Stimulated activated memory B cell treated with anti-CD40 and anti-IgM and Interleukin-4, amounts not matched to agents 10 μg/mL and 1 μg/mL and 100 μg/mL, for 72 hours (primary cell): ENCODE measurements around the gene SLC16A9.
"Not testable (repeated sequence)": the region's sequence is repeated elsewhere in the genome, so short reads cannot be mapped to it uniquely, and the experiment has no call there.

ENCODE experiments used
- ATAC-seq: fragments of 150-1000 bp; cut with Tn5 transposase; 2 replicates; pipeline ENCODE4 v1.10.0; 2021
- H3K27ac Mint-ChIP-seq: one replicate; pipeline ENCODE4 v1.8.0; 2022; ENCODE audit warnings: mild to moderate bottlenecking, mixed read lengths
- H3K27me3 Mint-ChIP-seq: one replicate; pipeline ENCODE4 v1.8.0; 2022; ENCODE audit warnings: mixed read lengths
- H3K36me3 Mint-ChIP-seq: one replicate; pipeline ENCODE4 v1.8.0; 2022; ENCODE audit warnings: mixed read lengths
- H3K4me1 Mint-ChIP-seq: one replicate; pipeline ENCODE4 v1.8.0; 2022; ENCODE audit warnings: mixed read lengths
- H3K4me3 Mint-ChIP-seq: one replicate; pipeline ENCODE4 v1.8.0; 2022; ENCODE audit warnings: mild to moderate bottlenecking, moderate library complexity, mixed read lengths
- H3K9me3 Mint-ChIP-seq: one replicate; pipeline ENCODE4 v1.8.0; 2022; ENCODE audit warnings: mixed read lengths

The SLC16A9 gene

GRCh38 chr10:59709395-59710125 lies at the start of gene SLC16A9:
Gene SLC16A9, minus strand, starts transcription at chr10:59709850. Its CDS starts 25,559 bp downstream, at chr10:59684291.
- peak; percentile 86 for ATAC-seq
- Mint-ChIP-seq H3K9me3 (peaks cover 3% of the 10 kb centered on the region), H3K27me3 (peaks cover 67% of the 10 kb centered on the region), H3K4me3 (peak within 1 kb of the TSS; percentile 76), H3K27ac (peak within 1 kb of the TSS; percentile 71), H3K36me3 (no peaks in the 10 kb centered on the region), H3K4me1 (peaks cover 7% of the 10 kb centered on the region)

- no peaks in the 10 kb centered on the region for H3K27me3 Mint-ChIP-seq
- H3K9me3 Mint-ChIP-seq, result no peaks in the 10 kb centered on the region
- ATAC-seq, result peak; percentile 47
- no peaks in the 10 kb centered on the region for H3K4me1 Mint-ChIP-seq
- H3K36me3 Mint-ChIP-seq, result no peaks in the 10 kb centered on the region
- H3K4me3 Mint-ChIP-seq, result no peak overlapping the region
- H3K27ac Mint-ChIP-seq, result no peak overlapping the region
Measured at GRCh38 chr10:59757966-59758365, 48.3 kb upstream of the SLC16A9 start.

GRCh38 chr10:59754951-59755350 lies 45.3 kb upstream of the SLC16A9 start:
- H3K4me1 Mint-ChIP-seq, result no peaks in the 10 kb centered on the region
- peaks cover 15% of the 10 kb centered on the region for H3K27me3 Mint-ChIP-seq
- H3K27ac Mint-ChIP-seq, result no peak overlapping the region
- no peak for ATAC-seq
- H3K9me3 Mint-ChIP-seq, result no peaks in the 10 kb centered on the region
- no peak overlapping the region for H3K4me3 Mint-ChIP-seq
- no peaks in the 10 kb centered on the region for H3K36me3 Mint-ChIP-seq

GRCh38 chr10:59753267-59753666 lies 43.6 kb upstream of the SLC16A9 start, which contains the start of gene MRLN:
Gene MRLN, minus strand, starts transcription at chr10:59753455.
- H3K4me1 Mint-ChIP-seq, result no peaks in the 10 kb centered on the region
- H3K36me3 Mint-ChIP-seq, result no peaks in the 10 kb centered on the region
- H3K27me3 Mint-ChIP-seq, result peaks cover 20% of the 10 kb centered on the region
- no peak within 1 kb of the TSS for H3K4me3 Mint-ChIP-seq
- no peaks in the 10 kb centered on the region for H3K9me3 Mint-ChIP-seq
- H3K27ac Mint-ChIP-seq, result no peak within 1 kb of the TSS
- no peak for ATAC-seq

GRCh38 chr10:59752278-59752940 lies 42.8 kb upstream of the SLC16A9 start:
- Mint-ChIP-seq H3K27me3 (peaks cover 29% of the 10 kb centered on the region), H3K9me3 (no peaks in the 10 kb centered on the region), H3K27ac (no peak overlapping the region), H3K4me3 (no peak overlapping the region), H3K4me1 (no peaks in the 10 kb centered on the region), H3K36me3 (no peaks in the 10 kb centered on the region)
- ATAC-seq, result no peak

- peaks cover 29% of the 10 kb centered on the region for H3K27me3 Mint-ChIP-seq
- no peak for ATAC-seq
- no peak overlapping the region for H3K4me3 Mint-ChIP-seq
- H3K4me1 Mint-ChIP-seq, result no peaks in the 10 kb centered on the region
- H3K27ac Mint-ChIP-seq, result no peak overlapping the region
- no peaks in the 10 kb centered on the region for H3K9me3 Mint-ChIP-seq
- H3K36me3 Mint-ChIP-seq, result no peaks in the 10 kb centered on the region
Measured at GRCh38 chr10:59750155-59750945, 40.7 kb upstream of the SLC16A9 start.

GRCh38 chr10:59748834-59749233 lies 39.2 kb upstream of the SLC16A9 start:
- no peaks in the 10 kb centered on the region for H3K36me3 Mint-ChIP-seq
- no peaks in the 10 kb centered on the region for H3K9me3 Mint-ChIP-seq
- peaks cover 29% of the 10 kb centered on the region for H3K27me3 Mint-ChIP-seq

GRCh38 chr10:59745163-59745650 lies 35.6 kb upstream of the SLC16A9 start:
- H3K27ac Mint-ChIP-seq, result no peak overlapping the region
- H3K36me3 Mint-ChIP-seq, result no peaks in the 10 kb centered on the region
- H3K27me3 Mint-ChIP-seq, result peaks cover 17% of the 10 kb centered on the region
- H3K9me3 Mint-ChIP-seq, result peaks cover 2% of the 10 kb centered on the region
- H3K4me3 Mint-ChIP-seq, result no peak overlapping the region
- ATAC-seq, result no peak
- no peaks in the 10 kb centered on the region for H3K4me1 Mint-ChIP-seq

More at GRCh38 chr10:59748834-59749233, 39.2 kb upstream of the SLC16A9 start:
- no peak overlapping the region for H3K4me3 Mint-ChIP-seq
- no peak for ATAC-seq
- H3K4me1 Mint-ChIP-seq, result no peaks in the 10 kb centered on the region
- no peak overlapping the region for H3K27ac Mint-ChIP-seq

- H3K27me3 Mint-ChIP-seq, result peaks cover 13% of the 10 kb centered on the region
- H3K9me3 Mint-ChIP-seq, ATAC-seq, H3K27ac Mint-ChIP-seq, H3K4me3 Mint-ChIP-seq, H3K36me3 Mint-ChIP-seq, H3K4me1 Mint-ChIP-seq: not testable (repeated sequence)
Measured at GRCh38 chr10:59744762-59745161, 35.1 kb upstream of the SLC16A9 start.

- not testable (repeated sequence) for H3K36me3 Mint-ChIP-seq, H3K4me1 Mint-ChIP-seq, H3K27ac Mint-ChIP-seq
Measured at GRCh38 chr10:59744156-59744555, 34.5 kb upstream of the SLC16A9 start.

GRCh38 chr10:59741583-59741982 lies 31.9 kb upstream of the SLC16A9 start:
- H3K27ac Mint-ChIP-seq, result no peak overlapping the region
- peaks cover 2% of the 10 kb centered on the region for H3K9me3 Mint-ChIP-seq
- no peak overlapping the region for H3K4me3 Mint-ChIP-seq
- H3K27me3 Mint-ChIP-seq, result peaks cover 10% of the 10 kb centered on the region
- H3K36me3 Mint-ChIP-seq, result no peaks in the 10 kb centered on the region
- no peaks in the 10 kb centered on the region for H3K4me1 Mint-ChIP-seq
- no peak for ATAC-seq

More at GRCh38 chr10:59744156-59744555, 34.5 kb upstream of the SLC16A9 start:
- H3K9me3 Mint-ChIP-seq, H3K4me3 Mint-ChIP-seq, ATAC-seq: not testable (repeated sequence)
- peaks cover 13% of the 10 kb centered on the region for H3K27me3 Mint-ChIP-seq

GRCh38 chr10:59741048-59741447 lies 31.4 kb upstream of the SLC16A9 start:
- H3K9me3 Mint-ChIP-seq, result peaks cover 2% of the 10 kb centered on the region

GRCh38 chr10:59736749-59737148 lies 27.1 kb upstream of the SLC16A9 start:
- Mint-ChIP-seq H3K4me1 (peaks cover 7% of the 10 kb centered on the region), H3K27me3 (peaks cover 25% of the 10 kb centered on the region), H3K4me3 (no peak overlapping the region), H3K27ac (no peak overlapping the region), H3K36me3 (no peaks in the 10 kb centered on the region), H3K9me3 (no peaks in the 10 kb centered on the region)
- no peak for ATAC-seq

More at GRCh38 chr10:59741048-59741447, 31.4 kb upstream of the SLC16A9 start:
- H3K27me3 Mint-ChIP-seq, result peaks cover 10% of the 10 kb centered on the region
- H3K4me1 Mint-ChIP-seq, result no peaks in the 10 kb centered on the region
- no peak for ATAC-seq
- H3K27ac Mint-ChIP-seq, result no peak overlapping the region
- H3K4me3 Mint-ChIP-seq, result no peak overlapping the region
- no peaks in the 10 kb centered on the region for H3K36me3 Mint-ChIP-seq

GRCh38 chr10:59735296-59735695 lies 25.6 kb upstream of the SLC16A9 start:
- H3K4me3 Mint-ChIP-seq, result no peak overlapping the region
- no peaks in the 10 kb centered on the region for H3K9me3 Mint-ChIP-seq
- H3K4me1 Mint-ChIP-seq, result peaks cover 7% of the 10 kb centered on the region
- no peaks in the 10 kb centered on the region for H3K36me3 Mint-ChIP-seq
- no peak for ATAC-seq
- H3K27me3 Mint-ChIP-seq, result peaks cover 25% of the 10 kb centered on the region
- H3K27ac Mint-ChIP-seq, result no peak overlapping the region

GRCh38 chr10:59734014-59734462 lies 24.4 kb upstream of the SLC16A9 start:
- Mint-ChIP-seq H3K4me3 (no peak overlapping the region), H3K9me3 (no peaks in the 10 kb centered on the region), H3K27ac (no peak overlapping the region), H3K36me3 (no peaks in the 10 kb centered on the region), H3K4me1 (peaks cover 7% of the 10 kb centered on the region), H3K27me3 (peaks cover 25% of the 10 kb centered on the region)
- ATAC-seq, result no peak
